GM18861 (cell line): ENCODE measurements around the gene IRAK3.
A peak's percentile ranks its signal among the peaks of the same experiment; 100 is the strongest.
"Not testable (repeated sequence)": the region's sequence is repeated elsewhere in the genome, so short reads cannot be mapped to it uniquely, and the experiment has no call there.

Experiments
- ATAC-seq: cut with Tn5 transposase; IDR thresholded peaks from one replicate; pipeline ENCODE4 v1.9.1; 2021; ENCODE audit not compliant: unreplicated experiment

Gene IRAK3

GRCh38 chr12:66169221-66170170 lies 19.5 kb upstream of the IRAK3 start, which contains the start of gene TMBIM4:
Gene TMBIM4, minus strand, starts transcription at chr12:66169996. Its CDS starts 45 bp downstream, at chr12:66169951.
- peak; percentile 79 for ATAC-seq

DNA sequence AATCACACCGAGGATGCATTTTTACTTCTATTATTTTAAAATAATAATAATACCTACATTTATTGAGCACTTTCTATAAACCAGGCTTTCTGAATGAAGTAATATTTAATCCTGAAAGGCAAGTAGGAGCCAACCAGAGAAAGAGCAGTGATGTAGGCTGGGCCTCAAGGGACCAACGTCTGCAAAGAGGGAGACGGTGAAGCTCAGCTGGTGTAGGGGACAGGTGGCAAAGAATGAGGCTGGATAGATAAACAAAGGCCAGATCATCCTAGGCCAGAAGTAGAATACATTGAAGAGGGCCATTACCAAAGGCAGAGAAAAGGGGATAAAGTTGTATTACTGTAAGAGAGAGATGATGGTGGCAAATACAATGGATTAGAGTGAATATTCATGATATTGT lies 18.4 kb upstream of the IRAK3 start:
- ATAC-seq, result no peak

GRCh38 chr12:66174391-66175325 lies 14.4 kb upstream of the IRAK3 start:
- not testable (repeated sequence) for ATAC-seq

DNA sequence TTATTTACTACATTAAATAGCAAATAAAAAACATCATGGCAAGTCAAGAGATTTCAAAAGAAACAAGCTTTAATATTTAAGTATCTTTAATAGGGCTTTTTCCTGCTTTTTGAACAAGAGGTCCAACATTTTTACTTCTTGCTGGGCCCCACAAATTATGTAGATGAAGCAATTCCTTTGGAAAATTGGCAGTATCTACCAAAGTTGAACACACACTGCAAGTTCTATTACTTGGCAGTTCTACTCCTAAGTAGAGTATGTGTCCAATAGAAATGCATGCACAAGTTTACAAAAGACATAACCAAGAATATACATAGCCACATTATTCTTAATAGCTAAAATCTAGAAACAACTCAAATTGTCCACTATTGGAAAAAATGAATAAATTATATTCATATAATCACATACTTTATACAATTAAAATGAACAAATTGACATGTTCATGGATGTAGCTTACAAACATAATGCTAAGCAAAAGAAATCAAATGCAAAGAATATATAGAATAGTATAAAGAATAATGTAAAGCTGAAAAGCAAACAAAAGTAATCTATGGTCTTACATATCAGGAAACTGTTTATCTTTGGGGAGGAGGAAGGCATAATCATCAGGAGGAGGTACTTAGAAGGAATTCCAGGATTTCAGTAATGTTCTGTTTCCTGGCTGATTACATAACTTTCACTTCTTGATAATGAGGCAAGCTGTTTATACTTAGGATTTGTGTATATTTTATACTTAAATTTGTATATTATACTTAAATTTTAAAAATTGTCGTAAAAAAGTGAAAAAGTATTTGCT lies 12.7 kb upstream of the IRAK3 start:
- no peak for ATAC-seq

GRCh38 chr12:66182956-66183355 lies 6.1 kb upstream of the IRAK3 start:
- no peak for ATAC-seq

- ATAC-seq, result not testable (repeated sequence)
Observed at GRCh38 chr12:66184822-66185221, 4.2 kb upstream of the IRAK3 start.

DNA sequence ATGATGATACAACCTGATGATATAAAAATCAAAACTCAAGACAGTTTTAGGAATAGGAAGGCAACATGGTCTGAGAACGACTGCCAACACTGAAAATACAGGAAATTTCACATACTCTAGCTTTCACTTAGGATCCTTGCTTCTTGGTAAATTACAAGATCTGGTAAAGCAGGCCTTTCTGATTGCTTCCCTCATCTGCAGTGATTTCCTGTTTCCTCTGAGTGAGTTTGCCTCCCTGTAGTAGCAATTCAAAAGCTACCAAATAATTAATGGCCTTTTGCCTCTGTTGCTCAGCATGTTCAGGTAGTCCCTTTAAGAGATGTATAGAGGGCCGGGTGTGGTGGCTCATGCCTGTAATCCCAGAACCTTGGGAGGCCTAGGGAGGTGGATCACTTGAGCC lies 2.0 kb upstream of the IRAK3 start:
- no peak for ATAC-seq

- no peak for ATAC-seq
Observed at GRCh38 chr12:66187821-66188220, 1.2 kb upstream of the IRAK3 start.

GRCh38 chr12:66189486-66189843 lies 451 bp downstream of the IRAK3 start:
- no peak for ATAC-seq

DNA sequence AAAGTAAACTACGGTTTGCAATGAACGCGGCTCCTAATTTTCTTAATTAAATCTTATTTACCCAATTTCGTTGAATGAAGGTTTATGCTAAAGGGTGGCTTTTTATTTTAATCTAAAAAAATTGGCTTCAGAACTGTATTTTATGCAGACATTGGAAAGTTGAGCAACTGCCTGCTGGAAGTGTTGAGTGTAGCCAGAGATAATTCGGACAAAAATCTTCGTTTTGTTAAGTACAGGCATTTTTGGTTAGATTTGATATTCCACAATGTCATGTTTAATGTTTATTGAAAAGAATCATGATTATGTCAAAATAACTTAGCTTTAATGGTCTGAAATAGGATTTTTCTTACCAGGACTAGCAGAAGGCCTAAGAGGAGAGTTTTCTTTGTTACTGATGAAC lies 875 bp downstream of the IRAK3 start:
- no peak for ATAC-seq

- peak; percentile 34 for ATAC-seq
Observed at GRCh38 chr12:66190519-66191370, 1.7 kb downstream of the IRAK3 start.

GRCh38 chr12:66191547-66192126 lies 2.6 kb downstream of the IRAK3 start:
- no peak for ATAC-seq

DNA sequence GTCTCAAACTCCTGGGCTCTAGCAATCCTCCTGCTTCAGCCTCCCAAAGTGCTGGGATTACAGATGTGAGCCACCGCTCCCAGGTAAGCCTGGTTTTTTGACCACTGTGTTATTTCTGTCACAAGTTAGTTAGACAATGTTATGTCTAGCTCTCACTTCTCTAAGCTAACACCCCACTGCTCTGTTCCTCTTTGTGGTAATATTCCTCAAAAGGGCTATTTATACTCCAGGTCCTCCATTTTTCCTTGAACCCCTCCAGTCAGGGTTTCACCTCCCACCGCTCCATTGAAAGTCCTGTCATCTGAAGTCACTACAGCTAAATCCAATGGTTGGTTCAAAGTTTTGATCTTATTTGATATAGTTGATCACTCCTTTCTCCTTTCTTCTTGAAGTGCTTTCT lies 5.1 kb downstream of the IRAK3 start:
- ATAC-seq, result no peak

- ATAC-seq, result no peak
Observed at GRCh38 chr12:66195242-66195641, 6.2 kb downstream of the IRAK3 start.

- peak; percentile 94 for ATAC-seq
Observed at GRCh38 chr12:66196806-66197205, 7.8 kb downstream of the IRAK3 start.

DNA sequence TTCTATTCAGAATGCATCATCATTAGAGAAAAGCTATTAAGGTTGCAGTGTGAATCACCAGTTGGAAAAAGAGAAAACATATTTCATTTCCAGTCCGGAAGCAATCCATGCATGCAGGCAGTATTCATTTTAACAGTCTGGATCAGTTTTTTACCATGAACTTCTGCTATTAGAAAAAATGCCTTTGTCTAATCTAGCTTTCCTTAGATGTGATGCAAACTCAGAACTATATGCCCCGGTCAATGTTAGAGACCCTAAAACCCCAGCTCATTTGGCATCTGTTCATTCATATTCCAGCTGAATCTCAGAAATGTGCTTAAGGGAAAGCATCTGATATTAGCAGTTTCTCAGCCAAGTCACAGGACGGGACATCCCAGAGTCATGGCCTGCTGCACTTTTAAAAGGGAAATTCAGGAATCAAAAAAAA lies 8.5 kb downstream of the IRAK3 start:
- ATAC-seq, result no peak

GRCh38 chr12:66199141-66199540 lies 10.1 kb downstream of the IRAK3 start:
- ATAC-seq, result no peak

DNA sequence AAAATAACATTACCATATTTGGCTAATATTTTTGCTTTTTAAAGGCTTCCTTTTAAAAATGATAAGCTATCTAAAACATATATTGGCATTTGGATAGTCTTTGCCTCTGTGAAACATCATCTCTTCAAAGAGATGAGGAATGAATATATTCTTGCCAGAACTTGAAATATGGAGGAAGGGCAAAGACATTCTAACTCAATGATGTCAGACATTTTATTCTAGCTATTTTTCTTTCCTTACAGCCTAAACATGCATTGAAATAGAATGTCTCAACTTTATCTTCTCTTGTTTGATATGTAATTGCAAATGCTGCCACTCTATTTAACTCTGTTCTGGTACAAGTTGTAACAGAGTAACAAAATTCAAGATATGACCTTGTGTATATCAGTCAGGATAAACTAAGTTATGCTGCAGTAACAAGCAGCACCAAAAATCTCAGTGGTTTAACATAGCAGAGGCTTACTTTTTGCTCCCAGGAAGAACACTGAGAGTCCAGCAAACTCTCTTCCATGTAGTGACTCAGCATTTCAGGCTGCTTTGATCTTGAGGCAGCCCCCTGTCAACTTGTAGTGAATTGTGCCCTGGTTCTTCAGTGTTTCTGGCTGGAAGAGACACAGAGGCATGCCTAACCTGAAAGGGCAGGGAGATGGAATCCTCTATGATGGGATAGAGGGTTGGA lies 11.0 kb downstream of the IRAK3 start:
- ATAC-seq, result no peak

GRCh38 chr12:66203820-66204219 lies 14.8 kb downstream of the IRAK3 start:
- no peak for ATAC-seq
